ENCODE measurements around the gene KCNQ5.

The KCNQ5 gene

GRCh38 chr6:72738091-72738490, 116.2 kb downstream of the KCNQ5 start:
- no peak for DNase-seq (ENCODE audit: low spot score)

GRCh38 chr6:72739368-72739779, 117.5 kb downstream of the KCNQ5 start:
- DNase-seq (ENCODE audit: low spot score) = peak; percentile 25
- no peak for TF ChIP-seq CTCF (IDR thresholded peaks at IDR 0.05; ENCODE audit: extremely low read depth, missing control alignments)

More at GRCh38 chr6:72738091-72738490, 116.2 kb downstream of the KCNQ5 start:
- no peak for TF ChIP-seq CTCF (IDR thresholded peaks at IDR 0.05; ENCODE audit: extremely low read depth, missing control alignments)

- DNase-seq (ENCODE audit: low spot score) = peak; percentile 51
- no peak for TF ChIP-seq CTCF (IDR thresholded peaks at IDR 0.05; ENCODE audit: extremely low read depth, missing control alignments)
Observed at GRCh38 chr6:72740135-72740534, 118.3 kb downstream of the KCNQ5 start.

GRCh38 chr6:72741083-72741482, 119.2 kb downstream of the KCNQ5 start:
- no peak for TF ChIP-seq CTCF (IDR thresholded peaks at IDR 0.05; ENCODE audit: extremely low read depth, missing control alignments)
- no peak for DNase-seq (ENCODE audit: low spot score)

- DNase-seq (ENCODE audit: low spot score) = no peak
Observed at GRCh38 chr6:72742001-72742673, 120.3 kb downstream of the KCNQ5 start.

GRCh38 chr6:72746276-72746675, 124.4 kb downstream of the KCNQ5 start:
- no peak for TF ChIP-seq CTCF (IDR thresholded peaks at IDR 0.05; ENCODE audit: extremely low read depth, missing control alignments)
- no peak for DNase-seq (ENCODE audit: low spot score)

More at GRCh38 chr6:72742001-72742673, 120.3 kb downstream of the KCNQ5 start:
- TF ChIP-seq CTCF (IDR thresholded peaks at IDR 0.05; ENCODE audit: extremely low read depth, missing control alignments) = no peak

GRCh38 chr6:72748759-72749158, 126.9 kb downstream of the KCNQ5 start:
- no peak for DNase-seq (ENCODE audit: low spot score)
- TF ChIP-seq CTCF (IDR thresholded peaks at IDR 0.05; ENCODE audit: extremely low read depth, missing control alignments) = no peak
